GM19452 (cell line): ENCODE results near the gene ZDHHC8.

Experiments
- ATAC-seq: cut with Tn5 transposase; IDR thresholded peaks from one replicate; pipeline ENCODE4 v1.9.1; 2021; ENCODE audit not compliant: unreplicated experiment

ZDHHC8 gene

GRCh38 chr22:20128902-20129746 is 2.5 kb upstream of the ZDHHC8 start:
- ATAC-seq: no peak

GRCh38 chr22:20129747-20130014 is 1.9 kb upstream of the ZDHHC8 start:
- no peak for ATAC-seq

DNA sequence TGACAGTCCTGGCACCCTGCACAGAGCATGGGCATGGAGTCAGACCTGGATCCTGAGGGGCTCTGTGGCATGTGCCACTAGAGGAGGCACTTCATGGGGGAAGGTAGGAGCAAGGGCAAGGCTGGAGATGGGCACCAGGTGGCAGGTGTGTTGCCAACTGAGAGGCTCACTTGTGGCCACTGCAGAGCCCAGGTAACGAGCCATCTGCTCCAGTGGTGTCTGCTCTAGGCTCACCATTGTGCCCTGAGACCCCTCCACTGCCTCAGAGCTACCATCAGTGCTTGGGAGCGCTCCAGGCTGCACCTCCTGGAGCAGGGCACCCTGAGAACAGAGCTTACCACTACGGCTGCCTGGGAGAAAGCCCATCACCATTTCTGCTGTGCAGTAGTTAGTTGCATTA is 1.3 kb upstream of the ZDHHC8 start:
- no peak for ATAC-seq

- ATAC-seq: peak; percentile 50
Observed at GRCh38 chr22:20130731-20131596, 640 bp upstream of the ZDHHC8 start.

DNA sequence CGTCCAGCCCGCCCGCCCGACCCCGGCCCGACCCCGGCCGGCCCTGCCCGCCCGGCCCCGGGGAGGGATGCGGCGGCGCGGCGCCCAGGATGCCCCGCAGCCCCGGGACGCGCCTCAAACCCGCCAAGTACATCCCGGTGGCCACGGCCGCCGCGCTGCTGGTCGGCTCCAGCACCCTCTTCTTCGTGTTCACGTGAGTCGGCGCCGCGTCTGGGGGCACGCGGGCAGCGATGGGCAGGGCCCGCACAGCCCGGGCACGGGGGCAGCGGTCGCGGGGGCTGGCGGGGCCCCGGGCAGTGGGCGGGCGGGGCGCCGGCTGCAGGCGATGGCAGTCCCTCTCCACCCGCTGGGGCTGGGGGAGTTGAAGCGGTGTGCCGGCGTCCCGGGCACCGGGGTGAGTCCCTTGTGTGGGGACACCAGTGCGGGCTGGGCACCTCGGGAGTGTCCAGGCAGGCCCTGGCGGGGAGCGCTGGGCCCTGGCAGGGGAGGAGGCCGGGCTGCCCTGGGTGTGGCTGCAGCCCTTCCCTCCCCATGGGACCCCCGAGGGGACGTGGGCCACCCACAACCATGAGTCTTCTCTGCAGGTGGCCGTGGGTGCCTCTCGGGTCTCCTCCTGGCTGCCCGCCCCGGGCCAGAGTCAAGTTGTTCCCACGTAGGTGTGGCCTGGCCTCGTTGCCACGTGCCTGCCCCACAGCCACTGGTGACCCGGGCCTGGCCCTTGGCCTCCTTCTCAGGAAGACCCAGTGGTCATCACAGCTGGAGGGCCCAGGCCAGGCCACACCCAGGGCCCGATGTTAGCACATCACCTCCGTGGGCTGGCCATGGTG is 468 bp downstream of the ZDHHC8 start:
- no peak for ATAC-seq

GRCh38 chr22:20132686-20133246 is 1.2 kb downstream of the ZDHHC8 start:
- ATAC-seq: no peak

GRCh38 chr22:20133930-20134549 is 2.4 kb downstream of the ZDHHC8 start:
- no peak for ATAC-seq

DNA sequence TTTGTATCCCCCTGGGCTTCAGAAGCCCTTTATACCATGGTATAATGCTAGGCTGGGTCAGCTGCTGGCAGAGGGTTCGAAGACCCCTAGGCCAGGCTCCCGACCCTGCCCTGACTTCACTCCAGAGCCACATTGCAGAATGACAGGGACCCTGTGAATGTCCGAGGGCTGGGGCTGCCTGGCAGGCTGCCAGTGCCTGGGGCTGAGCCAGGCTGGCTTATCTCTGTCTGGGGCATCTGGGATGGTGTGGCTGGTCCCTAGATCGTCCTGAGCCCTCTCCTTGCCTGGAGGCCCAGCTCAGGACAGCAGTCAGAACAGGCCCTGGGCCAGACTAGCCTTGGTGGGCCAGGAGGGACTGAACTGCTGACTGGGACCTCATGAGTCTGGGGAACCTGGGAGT is 3.7 kb downstream of the ZDHHC8 start:
- ATAC-seq: no peak

- ATAC-seq: no peak
Observed at GRCh38 chr22:20135806-20136602, 4.4 kb downstream of the ZDHHC8 start.

DNA sequence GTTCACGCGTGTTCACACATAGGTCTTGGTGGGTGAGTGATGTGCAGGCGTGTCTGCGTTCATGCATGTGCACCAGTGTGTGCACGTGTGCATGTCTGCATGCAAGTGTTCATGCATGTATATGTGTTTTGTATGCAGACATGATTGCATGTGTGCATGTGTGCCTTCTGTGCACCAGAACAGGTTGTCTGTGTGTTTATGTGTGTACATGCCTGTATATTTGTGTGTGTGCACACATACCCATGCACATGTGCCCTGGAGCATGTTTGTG is 4.9 kb downstream of the ZDHHC8 start:
- no peak for ATAC-seq

- no peak for ATAC-seq
Observed at GRCh38 chr22:20137113-20137512, 5.5 kb downstream of the ZDHHC8 start.

- no peak for ATAC-seq
Observed at GRCh38 chr22:20137671-20138416, 6.2 kb downstream of the ZDHHC8 start.

DNA sequence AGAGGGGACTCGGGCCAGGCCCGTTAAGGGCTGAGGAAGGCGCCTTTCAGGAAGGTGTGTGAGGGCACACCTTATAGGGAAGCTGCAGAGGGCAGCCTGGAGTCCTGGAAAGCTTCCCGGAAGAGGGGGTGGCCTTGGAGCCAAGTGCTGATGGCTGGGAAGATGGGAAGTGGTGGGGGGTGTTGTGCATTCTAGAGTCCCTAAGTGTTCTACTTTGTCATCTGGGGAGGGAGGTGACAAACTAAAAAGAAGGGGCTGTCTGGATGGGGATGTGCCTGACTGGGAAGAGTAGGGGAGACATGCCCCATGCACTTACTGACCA is 6.8 kb downstream of the ZDHHC8 start:
- ATAC-seq: no peak

GRCh38 chr22:20138868-20139267 is 7.3 kb downstream of the ZDHHC8 start:
- no peak for ATAC-seq

- ATAC-seq: no peak
Observed at GRCh38 chr22:20139391-20140106, 7.9 kb downstream of the ZDHHC8 start.

DNA sequence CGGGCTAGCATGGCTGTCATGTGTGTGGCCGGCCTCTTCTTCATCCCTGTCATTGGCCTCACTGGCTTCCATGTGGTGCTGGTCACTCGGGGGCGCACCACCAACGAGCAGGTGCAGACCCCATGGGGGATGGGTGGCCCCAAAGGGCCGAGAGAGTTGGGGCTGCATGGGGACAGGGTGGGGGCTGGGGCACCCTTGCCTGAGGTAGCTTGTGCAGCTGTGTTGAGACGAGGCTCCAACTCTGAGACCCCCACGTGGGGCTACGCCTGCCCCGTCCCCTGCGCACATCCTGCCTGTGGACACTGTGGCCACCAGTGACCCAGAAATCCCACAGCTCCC is 8.5 kb downstream of the ZDHHC8 start:
- no peak for ATAC-seq

- no peak for ATAC-seq
Observed at GRCh38 chr22:20140521-20140964, 8.9 kb downstream of the ZDHHC8 start.

GRCh38 chr22:20141186-20142077 is 9.8 kb downstream of the ZDHHC8 start:
- no peak for ATAC-seq
